ENCODE results near the gene PTCD1.

GRCh38 chr7:99392659-99393354, 45.8 kb downstream of the PTCD1 start:
- TF ChIP-seq CTCF (IDR thresholded peaks at IDR 0.05) (no peak), POLR2A (IDR thresholded peaks at IDR 0.05) (peak in 1 of 2 donors; percentile 27)

All from Peyer's patch (tissue), 4 donors.